Trophoblast cell (in vitro differentiated cells and primary cell): ENCODE data around the gene SMCO2.
A peak's percentile ranks its signal among the peaks of the same experiment; 100 is the strongest.

ENCODE experiments used
- DNase-seq, 2 donors: peaks; one replicate each; pipeline ENCODE4 v3.0.0-alpha.2; 2016
- H2AFZ ChIP-seq: 2 replicates; pipeline ENCODE4 v1.6.1; 2013; ENCODE audit warnings: low read length, moderate library complexity, mild to moderate bottlenecking; ENCODE audit not compliant: insufficient read depth, poor library complexity
- H2AK5ac ChIP-seq: 2 replicates; pipeline ENCODE4 v1.6.1; 2013; ENCODE audit warnings: mild to moderate bottlenecking, low read length
- H2BK120ac ChIP-seq: 2 replicates; pipeline ENCODE4 v1.6.1; 2013; ENCODE audit warnings: low read length, mild to moderate bottlenecking, moderate library complexity; ENCODE audit not compliant: insufficient read depth, poor library complexity
- H2BK12ac ChIP-seq: 2 replicates; pipeline ENCODE4 v1.6.1; 2013; ENCODE audit warnings: mild to moderate bottlenecking, low read length, moderate library complexity
- H2BK5ac ChIP-seq: 2 replicates; pipeline ENCODE4 v1.6.1; 2013; ENCODE audit warnings: low read length, low read depth, moderate library complexity, mild to moderate bottlenecking; ENCODE audit not compliant: poor library complexity
- H3K14ac ChIP-seq: 2 replicates; pipeline ENCODE4 v1.6.1; 2013; ENCODE audit warnings: mild to moderate bottlenecking, low read length
- H3K18ac ChIP-seq: 2 replicates; pipeline ENCODE4 v1.6.1; 2013; ENCODE audit warnings: mild to moderate bottlenecking, low read length
- H3K23ac ChIP-seq: 2 replicates; pipeline ENCODE4 v1.6.1; 2013; ENCODE audit warnings: low read length
- H3K27ac ChIP-seq: 2 replicates; pipeline ENCODE4 v1.5.1; 2013; ENCODE audit warnings: low read depth, mild to moderate bottlenecking, inconsistent platforms, low read length, moderate library complexity
- H3K27me3 ChIP-seq: 2 replicates; pipeline ENCODE4 v1.6.1; 2013; ENCODE audit warnings: inconsistent platforms, mild to moderate bottlenecking, low read length, moderate library complexity; ENCODE audit not compliant: insufficient read depth
- H3K36me3 ChIP-seq, 2 experiments: 1 replicate in 1 of 2; 2 replicates in 1 of 2; pipeline ENCODE4 v1.6.1; 2013; ENCODE audit warnings: low read length in 2 of 2, mild to moderate bottlenecking in 2 of 2, moderate library complexity in 1 of 2; ENCODE audit not compliant: insufficient read depth in 2 of 2, control insufficient read depth in 1 of 2
- H3K4ac ChIP-seq: 2 replicates; pipeline ENCODE4 v1.6.1; 2013; ENCODE audit warnings: low read depth, mild to moderate bottlenecking, low read length, moderate library complexity
- H3K4me1 ChIP-seq, 2 experiments: 1 replicate in 1 of 2; 2 replicates in 1 of 2; pipeline ENCODE4 v1.6.1; 2013; ENCODE audit warnings: low read length in 2 of 2, mild to moderate bottlenecking in 2 of 2, moderate library complexity in 1 of 2; ENCODE audit not compliant: insufficient read depth in 2 of 2, control insufficient read depth in 1 of 2
- H3K4me2 ChIP-seq: 2 replicates; pipeline ENCODE4 v1.6.1; 2013; ENCODE audit warnings: inconsistent platforms, mild to moderate bottlenecking, low read length, moderate library complexity
- H3K4me3 ChIP-seq: 2 replicates; pipeline ENCODE4 v1.5.1; 2013; ENCODE audit warnings: mild to moderate bottlenecking, low read depth, low read length, inconsistent platforms
- H3K79me1 ChIP-seq: one replicate; pipeline ENCODE4 v1.6.1; 2013; ENCODE audit warnings: low read length
- H3K79me2 ChIP-seq: 2 replicates; pipeline ENCODE4 v1.6.1; 2013; ENCODE audit warnings: low read length, mild to moderate bottlenecking; ENCODE audit not compliant: control insufficient read depth, insufficient read depth, poor library complexity
- H3K9ac ChIP-seq: 2 replicates; pipeline ENCODE4 v1.6.1; 2013; ENCODE audit warnings: mild to moderate bottlenecking, low read length
- H3K9me3 ChIP-seq: 2 replicates; pipeline ENCODE4 v1.6.1; 2013; ENCODE audit warnings: low read depth, mild to moderate bottlenecking, control low read depth, inconsistent platforms, low read length; ENCODE audit not compliant: insufficient read depth
- H4K12ac ChIP-seq: 2 replicates; pipeline ENCODE4 v1.6.1; 2013; ENCODE audit warnings: low read depth, mild to moderate bottlenecking, low read length, moderate library complexity
- H4K8ac ChIP-seq: 2 replicates; pipeline ENCODE4 v1.6.1; 2013; ENCODE audit warnings: low read depth, mild to moderate bottlenecking, low read length, moderate library complexity
- H4K91ac ChIP-seq: one replicate; pipeline ENCODE4 v1.6.1; 2013; ENCODE audit warnings: low read depth, mild to moderate bottlenecking, low read length, moderate library complexity
- WGBS: extraction: QIAGEN DNeasy Blood & Tissue Kit; methylation state at CpG from one replicate; pipeline ENCODE4 v1.1.7; 2013; ENCODE audit warnings: missing lambda C conversion rate; ENCODE audit not compliant: insufficient read length, insufficient coverage; ENCODE audit errors: extremely low coverage; 5-methylcytosine and 5-hydroxymethylcytosine counted together

SMCO2 gene

GRCh38 chr12:27549236-27549800 lies 102.8 kb downstream of the SMCO2 start:
- H3K9ac ChIP-seq = no peak overlapping the region
- no peak overlapping the region for H4K12ac ChIP-seq
- no peak overlapping the region for H2AK5ac ChIP-seq
- DNase-seq = peak; percentile 29 to 81
- H2AFZ ChIP-seq = peak overlapping the region; percentile 6
- no peak overlapping the region for H2BK5ac ChIP-seq
- H3K23ac ChIP-seq = no peak overlapping the region
- peaks cover 22% of the 10 kb centered on the region in 2 experiments for H3K4me1 ChIP-seq
- no CpG with 5 or more reads among the region's 8 CpGs for WGBS
- H3K79me2 ChIP-seq = peaks cover 10% of the 10 kb centered on the region
- H3K79me1 ChIP-seq = no peaks in the 10 kb centered on the region
- no peak overlapping the region for H3K4me3 ChIP-seq
- H2BK120ac ChIP-seq = no peak overlapping the region
- H3K27me3 ChIP-seq = no peaks in the 10 kb centered on the region
- no peak overlapping the region for H4K91ac ChIP-seq
- peaks cover 3 to 7% of the 10 kb centered on the region in 2 experiments for H3K36me3 ChIP-seq
- no peak overlapping the region for H2BK12ac ChIP-seq
- H3K27ac ChIP-seq = no peak overlapping the region
- no peaks in the 10 kb centered on the region for H3K9me3 ChIP-seq
- H4K8ac ChIP-seq = no peak overlapping the region
- no peak overlapping the region for H3K14ac ChIP-seq
- no peak overlapping the region for H3K18ac ChIP-seq
- H3K4ac ChIP-seq = peak overlapping the region; percentile 58
- H3K4me2 ChIP-seq = no peak overlapping the region

DNA sequence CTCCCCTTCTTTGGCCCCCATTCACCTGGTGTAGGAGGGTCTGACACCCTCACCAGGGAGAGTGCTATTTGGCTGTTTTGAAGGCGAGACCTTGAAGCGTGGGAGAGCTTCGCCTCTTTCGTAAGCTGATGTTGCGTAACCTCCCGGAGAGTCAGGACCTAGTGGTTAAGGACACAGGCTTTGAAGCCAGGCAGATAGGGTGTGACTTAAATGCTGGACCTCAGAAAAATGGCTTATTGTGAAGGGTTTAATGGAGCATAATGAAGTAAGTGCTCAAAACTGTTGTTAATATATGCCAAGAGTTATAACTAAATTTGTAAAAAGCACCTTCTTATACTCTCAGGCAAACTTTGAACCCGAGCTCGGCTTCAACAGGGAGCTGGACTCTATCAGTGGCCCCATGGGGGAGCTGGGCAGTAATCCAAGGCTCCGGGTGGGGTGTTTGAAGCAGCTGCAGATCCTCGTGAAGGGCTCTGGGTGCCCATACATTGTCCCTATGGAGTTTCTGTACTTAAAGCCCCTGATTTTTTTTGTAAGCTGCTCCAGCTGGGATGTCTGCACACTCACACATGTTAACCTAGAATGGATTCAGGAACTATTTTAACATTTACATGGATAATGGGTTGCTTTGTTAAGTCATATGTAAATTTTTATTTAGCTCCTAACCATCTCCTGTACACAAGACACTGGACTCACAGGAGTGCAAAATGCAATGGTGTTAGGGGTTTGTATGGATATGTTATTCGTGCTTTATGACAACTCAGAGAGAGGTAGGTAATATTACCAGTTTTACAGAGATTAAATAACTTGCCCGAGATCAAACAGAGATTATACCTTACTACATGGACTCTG lies 103.5 kb downstream of the SMCO2 start:
- Histone ChIP-seq H2BK12ac (peak overlapping the region; percentile 67), H3K79me1 (no peaks in the 10 kb centered on the region), H3K18ac (no peak overlapping the region), H3K23ac (no peak overlapping the region), H2BK5ac (no peak overlapping the region), H2AK5ac (no peak overlapping the region), H3K27ac (no peak overlapping the region), H3K79me2 (peaks cover 12% of the 10 kb centered on the region), H3K4me3 (no peak overlapping the region), H3K14ac (no peak overlapping the region), H3K4me2 (no peak overlapping the region), H3K4ac (peak overlapping the region; percentile 80), H3K27me3 (no peaks in the 10 kb centered on the region), H3K9ac (no peak overlapping the region), H2BK120ac (no peak overlapping the region), H3K9me3 (no peaks in the 10 kb centered on the region), H3K36me3 (peaks cover 3 to 7% of the 10 kb centered on the region in 2 experiments), H4K8ac (no peak overlapping the region), H3K4me1 (peaks cover 27 to 28% of the 10 kb centered on the region in 2 experiments), H2AFZ (peak overlapping the region; percentile 6), H4K12ac (no peak overlapping the region), H4K91ac (no peak overlapping the region)
- DNase-seq = peak; percentile 88 to 97
- no CpG with 5 or more reads among the region's 12 CpGs for WGBS

- Histone ChIP-seq H3K4me3 (no peak overlapping the region), H3K36me3 (peaks cover 3 to 7% of the 10 kb centered on the region in 2 experiments)
Measured at GRCh38 chr12:27550653-27550975, 104.1 kb downstream of the SMCO2 start.

DNA sequence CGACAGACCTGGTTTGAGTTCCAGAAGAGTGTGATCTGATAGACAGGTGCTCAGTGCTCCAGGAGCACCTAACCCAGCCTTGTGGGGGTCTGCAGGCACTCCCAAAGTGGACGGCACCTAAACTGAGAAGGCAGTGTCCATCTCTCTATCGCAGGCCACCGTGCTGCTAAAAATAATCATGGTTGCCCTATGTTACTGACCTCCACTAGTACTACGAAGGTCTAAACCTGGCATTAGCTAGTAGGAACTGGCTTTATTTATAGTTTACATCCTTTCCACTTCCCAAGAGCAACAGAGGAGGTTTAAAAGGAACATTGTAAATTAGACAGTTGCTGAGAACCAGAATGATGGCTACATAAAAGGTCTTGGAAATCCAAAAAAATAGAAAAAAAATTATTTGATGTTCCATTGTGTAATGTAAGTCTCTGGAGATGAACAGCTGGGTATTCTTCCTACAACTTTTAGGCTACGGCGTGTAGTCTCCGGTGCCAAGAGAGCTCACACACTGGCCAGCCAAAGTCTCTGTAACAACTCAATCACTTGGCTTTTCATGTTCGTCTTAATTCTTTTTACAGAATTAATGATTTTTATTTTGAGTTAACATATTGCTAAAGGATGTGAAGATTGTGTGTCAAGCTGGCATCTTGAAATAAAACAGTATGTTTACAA lies 104.8 kb downstream of the SMCO2 start:
- Histone ChIP-seq H3K9me3 (no peaks in the 10 kb centered on the region), H4K12ac (no peak overlapping the region), H3K18ac (peak overlapping the region; percentile 40), H3K27me3 (no peaks in the 10 kb centered on the region), H3K4ac (peak overlapping the region; percentile 82), H3K79me2 (peaks cover 10% of the 10 kb centered on the region), H3K79me1 (no peaks in the 10 kb centered on the region), H3K9ac (no peak overlapping the region), H3K27ac (no peak overlapping the region), H4K8ac (no peak overlapping the region), H3K23ac (no peak overlapping the region), H4K91ac (no peak overlapping the region), H2AFZ (no peak overlapping the region), H3K4me3 (no peak overlapping the region), H3K4me1 (peaks cover 22 to 29% of the 10 kb centered on the region in 2 experiments), H3K4me2 (no peak overlapping the region), H3K36me3 (peaks cover 3 to 7% of the 10 kb centered on the region in 2 experiments), H2BK120ac (no peak overlapping the region), H2BK12ac (no peak overlapping the region), H2BK5ac (no peak overlapping the region), H3K14ac (no peak overlapping the region), H2AK5ac (no peak overlapping the region)
- no CpG with 5 or more reads among the region's 9 CpGs for WGBS
- DNase-seq = no peak

More at GRCh38 chr12:27550653-27550975, 104.1 kb downstream of the SMCO2 start:
- H3K4me2 ChIP-seq = no peak overlapping the region
- no peaks in the 10 kb centered on the region for H3K27me3 ChIP-seq
- no peak overlapping the region for H2BK12ac ChIP-seq
- H3K27ac ChIP-seq = no peak overlapping the region
- no peak overlapping the region for H2AK5ac ChIP-seq
- no CpG with 5 or more reads among the region's 4 CpGs for WGBS
- H2BK120ac ChIP-seq = no peak overlapping the region
- H2BK5ac ChIP-seq = no peak overlapping the region
- no peak overlapping the region for H4K12ac ChIP-seq
- H3K9ac ChIP-seq = no peak overlapping the region
- no peak overlapping the region for H4K91ac ChIP-seq
- no peak overlapping the region for H3K4ac ChIP-seq
- H3K9me3 ChIP-seq = no peaks in the 10 kb centered on the region
- no peak overlapping the region for H3K23ac ChIP-seq
- no peak overlapping the region for H2AFZ ChIP-seq
- no peak overlapping the region for H3K18ac ChIP-seq
- no peak overlapping the region for H4K8ac ChIP-seq
- H3K4me1 ChIP-seq = peaks cover 23 to 28% of the 10 kb centered on the region in 2 experiments
- peaks cover 12% of the 10 kb centered on the region for H3K79me2 ChIP-seq
- H3K79me1 ChIP-seq = no peaks in the 10 kb centered on the region
- no peak overlapping the region for H3K14ac ChIP-seq
- DNase-seq = no peak
